K562 (cell line): Measurements from ENCODE around the gene NEDD4L. TPM values are rescaled to one million over a fixed set of nuclear protein-coding genes. Genes with fewer than 3 reads are reported as not detected.

Experiments used
- ATAC-seq: fragments of 200-7000 bp; cut with Tn5 transposase; 3 replicates; pipeline ENCODE4 v1.9.1; 2020; ENCODE audit warnings: moderate library complexity
- BruUV-seq: library from RNA; stranded (reverse); fragments of 400-500 nt; replicated peaks from 2 replicates; lab custom pipeline; 2021; lab: Mats Ljungman, UMichigan
- CTCF ChIA-PET: fragments of 300-600 bp; formaldehyde crosslinking; extraction: SDS; loops from one replicate; lab custom pipeline; 2021; ENCODE audit warnings: low intra/inter-chr PET ratio; lab: Yijun Ruan, JAX
- POLR2A ChIA-PET: fragments of 300-600, 350-650 bp; sonication (Branson Sonifier 250); formaldehyde crosslinking; extraction: SDS; loops from one replicate; lab custom pipeline; 2021; ENCODE audit warnings: antibody characterized with exemption, inconsistent platforms; lab: Yijun Ruan, JAX
- DNase-seq, 4 experiments: peaks; one replicate each; pipeline versions ENCODE4 v3.0.0 to v3.0.0-alpha.2; 2011 to 2018; ENCODE audit warnings: low spot score in 3 of 4, mixed read lengths in 3 of 4; ENCODE audit errors: extremely low read depth in 1 of 4
- FAIRE-seq: peaks from 2 replicates; lab custom pipeline; 2011; peaks lifted over from hg19 to GRCh38; lab: Jason Lieb, UNC
- H2AFZ ChIP-seq: 2 replicates; pipeline ENCODE4 v1.6.0; 2011; ENCODE audit warnings: low read depth, low read length, control low read depth, inconsistent platforms
- H3K27ac ChIP-seq: fragments of 200-600 bp; 3 replicates; pipeline ENCODE4 v1.8.0; 2011; ENCODE audit warnings: low read depth, mild to moderate bottlenecking, control low read depth, inconsistent platforms, low read length, moderate library complexity, mixed read lengths; ENCODE audit errors: extremely low read depth
- H3K27me3 ChIP-seq, 2 experiments: fragments of 300-600 bp in 1 of 2; 2 replicates in 1 of 2; 3 replicates in 1 of 2; pipeline versions ENCODE4 v1.6.0 to v1.8.0; 2011; ENCODE audit warnings: inconsistent platforms in 2 of 2, low read length in 2 of 2, mild to moderate bottlenecking in 1 of 2, mixed read lengths in 1 of 2, moderate library complexity in 1 of 2; ENCODE audit not compliant: control insufficient read depth in 2 of 2, insufficient read depth in 2 of 2
- H3K36me3 ChIP-seq: fragments of 300-600 bp; 3 replicates; pipeline ENCODE4 v1.8.0; 2011; ENCODE audit warnings: mild to moderate bottlenecking, low read length, inconsistent platforms; ENCODE audit not compliant: control insufficient read depth, insufficient read depth
- H3K4me1 ChIP-seq, 2 experiments: fragments of 200-600 bp in 1 of 2; replicated peaks in 1 of 2; 2 replicates in 1 of 2; 3 replicates in 1 of 2; pipeline versions ENCODE4 v1.5.1 to v1.8.0; 2011; ENCODE audit warnings: inconsistent platforms in 2 of 2, low read length in 2 of 2, mild to moderate bottlenecking in 1 of 2, mixed read lengths in 1 of 2, moderate library complexity in 1 of 2; ENCODE audit not compliant: control insufficient read depth in 2 of 2, insufficient read depth in 2 of 2
- H3K4me2 ChIP-seq: 2 replicates; pipeline ENCODE4 v1.6.1; 2011; ENCODE audit warnings: low read length, control low read depth, inconsistent platforms, mixed read lengths; ENCODE audit not compliant: insufficient read depth
- H3K4me3 ChIP-seq: fragments of 200-600 bp; sonication (generic), shearing (Covaris generic); 2 replicates; pipeline ENCODE4 v1.5.1; 2016; ENCODE audit warnings: control low read depth, inconsistent platforms
- H3K79me2 ChIP-seq: fragments of 200-600 bp; 3 replicates; pipeline ENCODE4 v1.8.0; 2011; ENCODE audit warnings: low read length, inconsistent platforms; ENCODE audit not compliant: control insufficient read depth, insufficient read depth
- H3K9ac ChIP-seq, 2 experiments: 2 replicates each; pipeline versions ENCODE4 v1.6.0 to v1.6.1; 2011; ENCODE audit warnings: low read depth in 2 of 2, low read length in 2 of 2, control low read depth in 1 of 2, inconsistent platforms in 1 of 2, mild to moderate bottlenecking in 1 of 2, mixed read lengths in 1 of 2; ENCODE audit not compliant: insufficient read depth in 1 of 2
- H3K9me1 ChIP-seq: one replicate; pipeline ENCODE4 v1.6.0; 2011; ENCODE audit warnings: inconsistent platforms, mild to moderate bottlenecking, low read length, moderate library complexity; ENCODE audit not compliant: control insufficient read depth, insufficient read depth
- H3K9me3 ChIP-seq: replicated peaks from 2 replicates; pipeline ENCODE4 v1.5.1; 2011; ENCODE audit warnings: low read depth, low read length, inconsistent platforms; ENCODE audit not compliant: control insufficient read depth, insufficient read depth
- H4K20me1 ChIP-seq: replicated peaks from 2 replicates; pipeline ENCODE4 v1.6.1; 2011; ENCODE audit warnings: low read length, inconsistent platforms, mixed read lengths; ENCODE audit not compliant: control insufficient read depth, insufficient read depth
- CEBPB ChIP-seq: fragments of 450-650 bp; IDR thresholded peaks from 2 replicates; pipeline ENCODE4 v1.6.1; 2016; ENCODE audit warnings: missing genetic modification characterization, missing compliant biosample characterization
- CEBPG ChIP-seq, 3 experiments: fragments of 200-800 bp in 1 of 3; sonication (Bioruptor generic) in 1 of 3; sonication (generic) in 1 of 3; formaldehyde crosslinking in 1 of 3; IDR thresholded peaks in 2 of 3; conservative IDR thresholded peaks in 1 of 3; 2 replicates each; pipeline versions ENCODE4 v1.6.1 to v1.8.0; 2016 to 2022; ENCODE audit warnings: missing compliant biosample characterization in 2 of 3, missing genetic modification characterization in 2 of 3, mild to moderate bottlenecking in 1 of 3, missing genetic modification reagents in 1 of 3
- FOS ChIP-seq: IDR thresholded peaks from 3 replicates; pipeline ENCODE4 v1.6.1; 2011; ENCODE audit not compliant: insufficient read length; ENCODE audit errors: extremely low read depth
- IFI16 ChIP-seq: fragments of 250-450 bp; sonication (Bioruptor Pico); IDR thresholded peaks from 2 replicates; pipeline ENCODE4 v2.1.2; 2022; ENCODE audit warnings: mild to moderate bottlenecking, inconsistent platforms
- NCOA6 ChIP-seq: fragments of 450-650 bp; IDR thresholded peaks from 2 replicates; pipeline ENCODE4 v1.6.1; 2017; ENCODE audit warnings: mild to moderate bottlenecking
- NR2C2 ChIP-seq, 2 experiments: fragments of 200-800 bp in 1 of 2; sonication (Bioruptor generic) in 1 of 2; sonication (generic) in 1 of 2; formaldehyde crosslinking in 1 of 2; IDR thresholded peaks; 2 replicates each; pipeline versions ENCODE4 v1.6.1 to v1.8.0; 2016 to 2022; ENCODE audit warnings: mild to moderate bottlenecking in 1 of 2, missing compliant biosample characterization in 1 of 2, missing genetic modification characterization in 1 of 2, missing genetic modification reagents in 1 of 2
- TRIM24 ChIP-seq, 2 experiments: fragments of 450-650 bp; IDR thresholded peaks; 2 replicates each; pipeline ENCODE4 v1.6.1; 2016
- ZNF436 ChIP-seq: fragments of 250-450, 450-650 bp; sonication (Bioruptor Pico); formaldehyde crosslinking; IDR thresholded peaks from 2 replicates; pipeline ENCODE4 v1.7.0; 2020; ENCODE audit warnings: mild to moderate bottlenecking
- WGBS: fragments of 100-300 bp; shearing (Covaris generic); methylation state at CpG from one replicate; pipeline ENCODE4 v1.1.6; 2016; ENCODE audit warnings: low coverage, mixed read lengths; ENCODE audit not compliant: insufficient coverage; ENCODE audit errors: missing lambda C conversion rate; 5-methylcytosine and 5-hydroxymethylcytosine counted together
- in situ Hi-C: fragments of 300-500 bp; cut with MboI; formaldehyde crosslinking; loops from 4 replicates; pipeline ENCODE4 v1.15.0; 2018; ENCODE audit warnings: inconsistent platforms, mixed read lengths
- intact Hi-C: fragments of 100-400 bp; cut with micrococcal nuclease; formaldehyde crosslinking; loops from 2 replicates; pipeline ENCODE4 v1.14.2; 2022
- polyA plus RNA-seq, 8 experiments: library from polyadenylated mRNA; depleted of rRNA in 4 of 8; stranded (reverse) in 5 of 8; unstranded in 3 of 8; fragments of >200 nt; fragmentation: Nextera tagmentation in 2 of 8; fragmentation: Illumina TruSeq in 1 of 8; extraction: Ambion mirVana in 2 of 8; extraction: Trizol in 1 of 8; gene quantifications; 2 replicates each; pipeline versions ENCODE4 v1.2.1 to v1.2.3, GENCODE V29; 2011 to 2014; ENCODE audit warnings: inconsistent platforms in 1 of 8, missing spikeins in 1 of 8
- total RNA-seq, 7 experiments: library from RNA; depleted of rRNA in 6 of 7; stranded (reverse); fragments of >200 nt in 6 of 7; fragmentation: Illumina TruSeq in 2 of 7; extraction: Trizol in 2 of 7; gene quantifications; 2 replicates each; pipeline versions ENCODE4 v1.2.1 to v1.2.3, GENCODE V29; 2011 to 2021; ENCODE audit warnings: low replicate concordance in 1 of 7

NEDD4L gene
- total and polyA plus RNA-seq, 9 of the 15 experiments (the other 6 are each of a cell fraction or from before 2014, with no cell fraction given) = 8.1 to 33.4 (median 19.9) TPM

DNA sequence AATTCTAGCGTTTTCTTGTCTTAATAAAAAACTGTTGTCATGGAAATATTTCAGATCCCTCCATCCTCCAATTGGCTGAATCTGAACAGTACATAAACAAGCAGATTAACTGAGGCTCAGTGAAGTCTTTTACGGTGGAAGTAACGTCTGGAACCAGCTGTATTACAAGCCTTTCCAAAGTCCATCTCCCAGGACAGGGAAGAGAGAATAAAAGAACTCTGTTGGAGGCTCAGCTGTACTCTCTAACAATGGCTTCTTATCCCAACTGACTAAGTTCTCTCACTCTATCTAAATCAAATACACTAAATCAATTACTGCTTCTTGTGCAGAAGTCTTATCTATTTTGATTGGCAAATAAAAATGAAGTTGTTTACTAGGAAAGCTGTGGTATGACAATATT is 19.9 kb upstream of the NEDD4L start (continued):
- no peak for TF ChIP-seq NCOA6
- no peak for TF ChIP-seq IFI16
- TF ChIP-seq ZNF436 (CRISPR knock-in tag) = no peak
- no peak for TF ChIP-seq TRIM24 (IDR thresholded peaks at IDR 0.05)
- no peak for TF ChIP-seq NR2C2 (CRISPR knock-in tag; IDR thresholded peaks at IDR 0.05)
- no peak for TF ChIP-seq NR2C2 (tag; IDR thresholded peaks at IDR 0.05)

DNA sequence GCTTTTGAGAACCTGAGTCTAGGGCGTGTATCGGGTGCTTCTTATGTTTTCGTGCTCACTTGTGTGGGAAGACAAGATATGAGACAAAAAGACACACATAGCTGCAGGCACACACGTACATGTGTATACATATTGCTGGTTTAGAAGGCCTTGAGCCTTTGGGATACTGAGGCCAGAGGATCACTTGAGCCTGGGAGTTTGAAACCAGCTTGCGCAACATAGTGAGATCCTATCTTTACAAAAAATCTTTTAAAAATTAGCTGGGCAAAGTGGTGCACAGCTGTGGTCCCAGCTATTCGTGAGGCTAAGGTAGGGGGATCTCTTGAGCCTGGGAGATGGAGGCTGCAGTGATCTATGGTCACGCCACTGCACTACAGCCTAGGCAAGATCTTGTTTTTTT is 18.8 kb upstream of the NEDD4L start:
- intact Hi-C loops (no loop called here), in situ Hi-C loops (no loop called here)
- no peak overlapping the region for H3K9ac ChIP-seq
- 64% methylated on average over 7 of the region's 7 CpGs for WGBS
- TF ChIP-seq CEBPB (tag) = peak; percentile 94
- TF ChIP-seq FOS = no peak
- peak; percentile 9; the same call in 1 of the 2 replicates for TF ChIP-seq CEBPG (CRISPR knock-in tag; IDR thresholded peaks at IDR 0.05)
- peak in 1 of 2 experiments; percentile 87; a peak in 3 of 4 replicates for TF ChIP-seq CEBPG (tag; conservative IDR thresholded peaks at IDR 0.05 in 1 of 2, IDR thresholded peaks at IDR 0.05 in 1 of 2)
- H3K9me1 ChIP-seq = no peaks in the 10 kb centered on the region
- no peaks in the 10 kb centered on the region for H3K36me3 ChIP-seq
- no peak overlapping the region for H3K4me2 ChIP-seq
- H3K4me1 ChIP-seq = peaks cover 0 to 12% of the 10 kb centered on the region in 2 experiments; a peak in 3 of 5 replicates
- no peaks in the 10 kb centered on the region for H4K20me1 ChIP-seq
- H3K27ac ChIP-seq = no peak overlapping the region
- no peak overlapping the region for H3K4me3 ChIP-seq
- no TSS peak for BruUV-seq
- no peaks in the 10 kb centered on the region for H3K27me3 ChIP-seq
- no peaks in the 10 kb centered on the region for H3K79me2 ChIP-seq
- no peaks in the 10 kb centered on the region for H3K9me3 ChIP-seq
- ATAC-seq (no peak), FAIRE-seq (no peak), DNase-seq (no peak)
- no peak overlapping the region for H2AFZ ChIP-seq
- POLR2A ChIA-PET = interaction anchor here (1.0 kb wide), 1 partner anchor 11 kb away, joined by 4 read pairs; no protein-coding TSS in a partner anchor
- CTCF ChIA-PET = no interaction called here
